Measurements from ENCODE around the gene HTATIP2.

DNA sequence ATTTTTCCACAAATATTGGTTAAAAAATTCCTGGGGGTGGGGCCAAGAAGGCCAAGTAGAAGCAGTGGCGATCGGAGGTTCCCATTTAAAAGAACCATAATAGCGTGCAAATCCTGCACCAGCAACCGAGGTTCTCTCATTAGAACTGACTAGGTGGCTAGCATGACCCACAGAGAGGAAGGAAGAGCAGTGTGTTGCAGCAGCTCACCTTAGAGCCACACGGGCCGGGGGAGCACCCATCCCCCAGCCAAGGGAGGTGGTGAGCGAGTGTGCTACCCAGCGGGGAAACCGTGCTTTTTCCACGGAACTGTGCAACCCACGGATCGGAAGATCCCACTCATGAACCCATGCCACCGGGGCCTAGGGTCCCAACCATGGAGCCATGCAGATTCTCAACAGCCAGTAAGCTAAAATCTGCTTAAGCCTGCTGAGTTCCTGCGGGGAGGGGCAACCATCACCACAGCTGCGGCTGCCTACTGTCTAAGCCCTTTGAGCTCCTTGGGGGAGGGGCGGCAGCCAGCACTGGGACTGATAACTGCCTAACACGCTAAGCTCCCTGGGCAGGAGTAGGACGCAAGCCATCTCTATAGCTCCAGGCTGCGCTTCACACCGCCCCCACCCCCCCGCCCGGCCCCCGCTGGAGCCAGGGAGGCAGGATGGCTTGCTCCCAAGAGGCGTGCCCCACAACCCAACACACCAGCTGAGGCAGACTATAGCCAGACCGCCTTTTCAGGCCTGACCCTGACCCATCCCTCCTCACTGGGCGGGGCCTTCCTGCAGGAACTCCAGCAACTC, 21.0 kb upstream of the HTATIP2 start:
- TF ChIP-seq, protein P1, sequence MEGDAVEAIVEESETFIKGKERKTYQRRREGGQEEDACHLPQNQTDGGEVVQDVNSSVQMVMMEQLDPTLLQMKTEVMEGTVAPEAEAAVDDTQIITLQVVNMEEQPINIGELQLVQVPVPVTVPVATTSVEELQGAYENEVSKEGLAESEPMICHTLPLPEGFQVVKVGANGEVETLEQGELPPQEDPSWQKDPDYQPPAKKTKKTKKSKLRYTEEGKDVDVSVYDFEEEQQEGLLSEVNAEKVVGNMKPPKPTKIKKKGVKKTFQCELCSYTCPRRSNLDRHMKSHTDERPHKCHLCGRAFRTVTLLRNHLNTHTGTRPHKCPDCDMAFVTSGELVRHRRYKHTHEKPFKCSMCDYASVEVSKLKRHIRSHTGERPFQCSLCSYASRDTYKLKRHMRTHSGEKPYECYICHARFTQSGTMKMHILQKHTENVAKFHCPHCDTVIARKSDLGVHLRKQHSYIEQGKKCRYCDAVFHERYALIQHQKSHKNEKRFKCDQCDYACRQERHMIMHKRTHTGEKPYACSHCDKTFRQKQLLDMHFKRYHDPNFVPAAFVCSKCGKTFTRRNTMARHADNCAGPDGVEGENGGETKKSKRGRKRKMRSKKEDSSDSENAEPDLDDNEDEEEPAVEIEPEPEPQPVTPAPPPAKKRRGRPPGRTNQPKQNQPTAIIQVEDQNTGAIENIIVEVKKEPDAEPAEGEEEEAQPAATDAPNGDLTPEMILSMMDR (IDR thresholded peaks at IDR 0.05; ENCODE audit: insufficient read depth, low read depth, low read length), result no peak
- no peak for TF ChIP-seq EZH2 (IDR thresholded peaks at IDR 0.05; ENCODE audit: insufficient read depth, low read length)

All from astrocyte (in vitro differentiated cells and primary cell).